ENCODE results near the gene ZSWIM3.
"Not testable (repeated sequence)": the region's sequence is repeated elsewhere in the genome, so short reads cannot be mapped to it uniquely, and the experiment has no call there.

The ZSWIM3 gene

GRCh38 chr20:45901332-45901731 lies 43.9 kb downstream of the ZSWIM3 start:
- H3K4me1 ChIP-seq (ENCODE audit: control insufficient read depth in 2 of 2, insufficient read depth in 1 of 2, low read depth in 1 of 2, low read length in 2 of 2); H3K4me3 ChIP-seq (ENCODE audit: low read length in 2 of 2); H2BK120ac ChIP-seq (ENCODE audit: low read depth, low read length); H3K18ac ChIP-seq (ENCODE audit: low read length); H4K8ac ChIP-seq (ENCODE audit: low read depth, low read length); H3K27ac ChIP-seq (replicated peaks; ENCODE audit: low read length); H2BK5ac ChIP-seq (ENCODE audit: low read length); H3K23ac ChIP-seq (ENCODE audit: low read depth, low read length, poor library complexity); H3K4ac ChIP-seq (ENCODE audit: low read length); H4K91ac ChIP-seq (ENCODE audit: low read depth, low read length, poor library complexity); H2AFZ ChIP-seq (ENCODE audit: low read length); H3K27me3 ChIP-seq (ENCODE audit: control insufficient read depth in 3 of 3, insufficient read depth in 3 of 3, low read depth in 1 of 3, low read length in 3 of 3); H3K9ac ChIP-seq (ENCODE audit: low read depth, low read length, poor library complexity); H3K79me1 ChIP-seq (ENCODE audit: low read depth, low read length); H3K14ac ChIP-seq (ENCODE audit: low read length); H2AK5ac ChIP-seq (ENCODE audit: low read depth, low read length); H2BK12ac ChIP-seq (ENCODE audit: low read length); H3K9me3 ChIP-seq (replicated peaks in 1 of 2; ENCODE audit: control insufficient read depth in 2 of 2, insufficient read depth in 1 of 2, low read depth in 1 of 2, low read length in 2 of 2); H3K4me2 ChIP-seq (ENCODE audit: insufficient read depth, low read length, poor library complexity, severe bottlenecking); H2BK15ac ChIP-seq (ENCODE audit: low read length); DNase-seq (ENCODE audit: low spot score): not testable (repeated sequence)
- no CpG with 5 or more reads among the region's 6 CpGs for WGBS, 2 donors (ENCODE audit: extremely low coverage in 2 of 2, insufficient read length in 2 of 2, insufficient replicate concordance in 1 of 2)
- peaks cover 35 to 95% of the 10 kb centered on the region in 2 donors for H3K36me3 ChIP-seq (replicated peaks in 1 of 2; ENCODE audit: control insufficient read depth in 2 of 2, insufficient read depth in 2 of 2, low read length in 2 of 2)

GRCh38 chr20:45902199-45902701 lies 44.8 kb downstream of the ZSWIM3 start:
- Histone ChIP-seq H2AK5ac (ENCODE audit: low read depth, low read length) (peak overlapping the region; percentile 46), H3K18ac (ENCODE audit: low read length) (no peak overlapping the region), H2BK120ac (ENCODE audit: low read depth, low read length) (no peak overlapping the region), H4K91ac (ENCODE audit: low read depth, low read length, poor library complexity) (no peak overlapping the region), H3K23ac (ENCODE audit: low read depth, low read length, poor library complexity) (no peak overlapping the region), H3K36me3 (replicated peaks in 1 of 2; ENCODE audit: control insufficient read depth in 2 of 2, insufficient read depth in 2 of 2, low read length in 2 of 2) (peaks cover 33 to 95% of the 10 kb centered on the region in 2 donors), H2BK12ac (ENCODE audit: low read length) (no peak overlapping the region), H2AFZ (ENCODE audit: low read length) (no peak overlapping the region), H3K4me2 (ENCODE audit: insufficient read depth, low read length, poor library complexity, severe bottlenecking) (no peak overlapping the region), H2BK5ac (ENCODE audit: low read length) (peak overlapping the region; percentile 34), H3K79me1 (ENCODE audit: low read depth, low read length) (peaks cover 2% of the 10 kb centered on the region), H3K9ac (ENCODE audit: low read depth, low read length, poor library complexity) (peak overlapping the region; percentile 44), H3K14ac (ENCODE audit: low read length) (no peak overlapping the region), H3K27ac (replicated peaks; ENCODE audit: low read length) (no peak overlapping the region), H3K4ac (ENCODE audit: low read length) (no peak overlapping the region), H4K8ac (ENCODE audit: low read depth, low read length) (no peak overlapping the region), H3K4me1 (ENCODE audit: control insufficient read depth in 2 of 2, insufficient read depth in 1 of 2, low read depth in 1 of 2, low read length in 2 of 2) (no peaks in the 10 kb centered on the region), H3K4me3 (ENCODE audit: low read length in 2 of 2) (peak overlapping the region in 1 of 2 donors; percentile 62), H2BK15ac (ENCODE audit: low read length) (no peak overlapping the region), H3K9me3 (replicated peaks in 1 of 2; ENCODE audit: control insufficient read depth in 2 of 2, insufficient read depth in 1 of 2, low read depth in 1 of 2, low read length in 2 of 2) (no peaks in the 10 kb centered on the region), H3K27me3 (ENCODE audit: control insufficient read depth in 3 of 3, insufficient read depth in 3 of 3, low read depth in 1 of 3, low read length in 3 of 3) (no peaks in the 10 kb centered on the region)
- no CpG with 5 or more reads among the region's 14 CpGs for WGBS, 2 donors (ENCODE audit: extremely low coverage in 2 of 2, insufficient read length in 2 of 2, insufficient replicate concordance in 1 of 2)
- no peak for DNase-seq (ENCODE audit: low spot score)

GRCh38 chr20:45904583-45905504 lies 47.4 kb downstream of the ZSWIM3 start:
- no peak overlapping the region for H3K18ac ChIP-seq (ENCODE audit: low read length)
- no peaks in the 10 kb centered on the region for H3K9me3 ChIP-seq (replicated peaks in 1 of 2; ENCODE audit: control insufficient read depth in 2 of 2, insufficient read depth in 1 of 2, low read depth in 1 of 2, low read length in 2 of 2)
- peak overlapping the region; percentile 61 for H3K23ac ChIP-seq (ENCODE audit: low read depth, low read length, poor library complexity)
- DNase-seq (ENCODE audit: low spot score): no peak
- no peak overlapping the region for H2BK5ac ChIP-seq (ENCODE audit: low read length)
- no peak overlapping the region for H3K14ac ChIP-seq (ENCODE audit: low read length)
- H3K4me2 ChIP-seq (ENCODE audit: insufficient read depth, low read length, poor library complexity, severe bottlenecking): no peak overlapping the region
- H3K9ac ChIP-seq (ENCODE audit: low read depth, low read length, poor library complexity): peak overlapping the region; percentile 53
- H3K36me3 ChIP-seq (replicated peaks in 1 of 2; ENCODE audit: control insufficient read depth in 2 of 2, insufficient read depth in 2 of 2, low read length in 2 of 2): peaks cover 42 to 94% of the 10 kb centered on the region in 2 donors
- no peak overlapping the region for H3K4me3 ChIP-seq (ENCODE audit: low read length in 2 of 2)
- no peak overlapping the region for H2AK5ac ChIP-seq (ENCODE audit: low read depth, low read length)
- no peak overlapping the region for H4K91ac ChIP-seq (ENCODE audit: low read depth, low read length, poor library complexity)
- no peak overlapping the region for H2BK15ac ChIP-seq (ENCODE audit: low read length)
- no peak overlapping the region for H2BK120ac ChIP-seq (ENCODE audit: low read depth, low read length)
- H2AFZ ChIP-seq (ENCODE audit: low read length): no peak overlapping the region
- peaks cover 0 to 2% of the 10 kb centered on the region in 2 donors for H3K4me1 ChIP-seq (ENCODE audit: control insufficient read depth in 2 of 2, insufficient read depth in 1 of 2, low read depth in 1 of 2, low read length in 2 of 2)
- no CpG with 5 or more reads among the region's 16 CpGs for WGBS, 2 donors (ENCODE audit: extremely low coverage in 2 of 2, insufficient read length in 2 of 2, insufficient replicate concordance in 1 of 2)
- H4K8ac ChIP-seq (ENCODE audit: low read depth, low read length): no peak overlapping the region
- H3K27me3 ChIP-seq (ENCODE audit: control insufficient read depth in 3 of 3, insufficient read depth in 3 of 3, low read depth in 1 of 3, low read length in 3 of 3): no peaks in the 10 kb centered on the region
- peaks cover 2% of the 10 kb centered on the region for H3K79me1 ChIP-seq (ENCODE audit: low read depth, low read length)
- H2BK12ac ChIP-seq (ENCODE audit: low read length): no peak overlapping the region
- H3K27ac ChIP-seq (replicated peaks; ENCODE audit: low read length): no peak overlapping the region
- H3K4ac ChIP-seq (ENCODE audit: low read length): no peak overlapping the region

GRCh38 chr20:45905505-45906079 lies 48.2 kb downstream of the ZSWIM3 start:
- Histone ChIP-seq H3K4me3 (ENCODE audit: low read length in 2 of 2) (no peak overlapping the region), H2BK5ac (ENCODE audit: low read length) (no peak overlapping the region), H3K79me1 (ENCODE audit: low read depth, low read length) (peaks cover 2% of the 10 kb centered on the region), H2AK5ac (ENCODE audit: low read depth, low read length) (no peak overlapping the region), H3K4me2 (ENCODE audit: insufficient read depth, low read length, poor library complexity, severe bottlenecking) (no peak overlapping the region), H3K14ac (ENCODE audit: low read length) (no peak overlapping the region), H3K4me1 (ENCODE audit: control insufficient read depth in 2 of 2, insufficient read depth in 1 of 2, low read depth in 1 of 2, low read length in 2 of 2) (peaks cover 0 to 7% of the 10 kb centered on the region in 2 donors), H2BK120ac (ENCODE audit: low read depth, low read length) (no peak overlapping the region), H4K91ac (ENCODE audit: low read depth, low read length, poor library complexity) (no peak overlapping the region), H2AFZ (ENCODE audit: low read length) (no peak overlapping the region), H4K8ac (ENCODE audit: low read depth, low read length) (no peak overlapping the region), H2BK15ac (ENCODE audit: low read length) (no peak overlapping the region), H3K27ac (replicated peaks; ENCODE audit: low read length) (no peak overlapping the region), H2BK12ac (ENCODE audit: low read length) (no peak overlapping the region), H3K36me3 (replicated peaks in 1 of 2; ENCODE audit: control insufficient read depth in 2 of 2, insufficient read depth in 2 of 2, low read length in 2 of 2) (peaks cover 42 to 94% of the 10 kb centered on the region in 2 donors), H3K23ac (ENCODE audit: low read depth, low read length, poor library complexity) (no peak overlapping the region), H3K9me3 (replicated peaks in 1 of 2; ENCODE audit: control insufficient read depth in 2 of 2, insufficient read depth in 1 of 2, low read depth in 1 of 2, low read length in 2 of 2) (no peaks in the 10 kb centered on the region), H3K18ac (ENCODE audit: low read length) (no peak overlapping the region), H3K9ac (ENCODE audit: low read depth, low read length, poor library complexity) (no peak overlapping the region), H3K4ac (ENCODE audit: low read length) (no peak overlapping the region), H3K27me3 (ENCODE audit: control insufficient read depth in 3 of 3, insufficient read depth in 3 of 3, low read depth in 1 of 3, low read length in 3 of 3) (no peaks in the 10 kb centered on the region)
- WGBS, 2 donors (ENCODE audit: extremely low coverage in 2 of 2, insufficient read length in 2 of 2, insufficient replicate concordance in 1 of 2): no CpG with 5 or more reads among the region's 8 CpGs
- DNase-seq (ENCODE audit: low spot score): no peak

Measured in neuronal stem cell (in vitro differentiated cells).